ENCODE results near the gene MAP10. TPM values are rescaled to one million over a fixed set of nuclear protein-coding genes. Genes with fewer than 3 reads are reported as not detected.
A peak's percentile ranks its signal among the peaks of the same experiment; 100 is the strongest.

The MAP10 gene
- total and polyA plus RNA-seq, 2 donors (not counting 1 experiment from before 2014, with no cell fraction given): 0.98 to 2.6 TPM

DNA sequence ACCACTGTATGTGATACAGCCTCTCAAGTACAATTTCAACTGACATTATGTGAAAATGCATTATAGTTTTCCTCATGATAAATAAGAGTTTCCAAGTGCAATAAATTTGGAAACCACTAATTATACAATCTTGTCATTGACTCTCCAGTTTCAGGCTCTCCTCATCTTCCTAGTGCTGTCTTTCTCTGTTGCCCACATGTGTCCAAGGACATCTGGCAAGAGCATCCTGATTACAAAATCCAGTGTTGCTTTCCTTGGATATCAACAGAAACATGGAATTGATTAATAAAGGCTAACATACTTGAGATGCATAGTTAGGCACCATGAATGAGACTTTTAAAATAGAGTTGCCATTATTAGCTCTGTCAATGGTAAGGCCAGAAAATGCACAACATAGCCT is 15.6 kb upstream of the MAP10 start:
- Histone ChIP-seq H3K4me3 (replicated peaks in 1 of 4; ENCODE audit: control extremely low read depth in 1 of 4, insufficient read depth in 1 of 4, low read depth in 3 of 4, low read length in 4 of 4) (no peak overlapping the region), H3K9ac (ENCODE audit: insufficient read depth, low read length) (no peak overlapping the region), H4K20me1 (ENCODE audit: control insufficient read depth, extremely low read depth, insufficient read depth, low read length) (no peaks in the 10 kb centered on the region), H3K79me2 (ENCODE audit: control insufficient read depth, insufficient read depth, low read length) (no peaks in the 10 kb centered on the region), H3K36me3 (ENCODE audit: control insufficient read depth, insufficient read depth, low read length) (no peaks in the 10 kb centered on the region), H3K4me2 (ENCODE audit: extremely low read depth, insufficient read depth, low read length) (no peak overlapping the region), H3K27ac (ENCODE audit: insufficient read depth, low read length) (no peak overlapping the region), H3K4me1 (ENCODE audit: control insufficient read depth, extremely low read depth, insufficient read depth, low read length) (no peaks in the 10 kb centered on the region), H3K9me3 (ENCODE audit: control insufficient read depth, insufficient read depth, low read depth, low read length) (no peaks in the 10 kb centered on the region), H3K27me3 (ENCODE audit: control insufficient read depth, insufficient read depth, low read length) (no peaks in the 10 kb centered on the region), H2AFZ (ENCODE audit: low read length) (no peak overlapping the region)
- DNase-seq (ENCODE audit: low read depth in 2 of 2): no peak
- TF ChIP-seq EZH2 (IDR thresholded peaks at IDR 0.05; ENCODE audit: low read length, missing control alignments): no peak
- TF ChIP-seq, protein P1, sequence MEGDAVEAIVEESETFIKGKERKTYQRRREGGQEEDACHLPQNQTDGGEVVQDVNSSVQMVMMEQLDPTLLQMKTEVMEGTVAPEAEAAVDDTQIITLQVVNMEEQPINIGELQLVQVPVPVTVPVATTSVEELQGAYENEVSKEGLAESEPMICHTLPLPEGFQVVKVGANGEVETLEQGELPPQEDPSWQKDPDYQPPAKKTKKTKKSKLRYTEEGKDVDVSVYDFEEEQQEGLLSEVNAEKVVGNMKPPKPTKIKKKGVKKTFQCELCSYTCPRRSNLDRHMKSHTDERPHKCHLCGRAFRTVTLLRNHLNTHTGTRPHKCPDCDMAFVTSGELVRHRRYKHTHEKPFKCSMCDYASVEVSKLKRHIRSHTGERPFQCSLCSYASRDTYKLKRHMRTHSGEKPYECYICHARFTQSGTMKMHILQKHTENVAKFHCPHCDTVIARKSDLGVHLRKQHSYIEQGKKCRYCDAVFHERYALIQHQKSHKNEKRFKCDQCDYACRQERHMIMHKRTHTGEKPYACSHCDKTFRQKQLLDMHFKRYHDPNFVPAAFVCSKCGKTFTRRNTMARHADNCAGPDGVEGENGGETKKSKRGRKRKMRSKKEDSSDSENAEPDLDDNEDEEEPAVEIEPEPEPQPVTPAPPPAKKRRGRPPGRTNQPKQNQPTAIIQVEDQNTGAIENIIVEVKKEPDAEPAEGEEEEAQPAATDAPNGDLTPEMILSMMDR (conservative IDR thresholded peaks at IDR 0.05 in 1 of 2, IDR thresholded peaks at IDR 0.05 in 1 of 2; ENCODE audit: low read depth in 1 of 2, low read length in 2 of 2): no peak

DNA sequence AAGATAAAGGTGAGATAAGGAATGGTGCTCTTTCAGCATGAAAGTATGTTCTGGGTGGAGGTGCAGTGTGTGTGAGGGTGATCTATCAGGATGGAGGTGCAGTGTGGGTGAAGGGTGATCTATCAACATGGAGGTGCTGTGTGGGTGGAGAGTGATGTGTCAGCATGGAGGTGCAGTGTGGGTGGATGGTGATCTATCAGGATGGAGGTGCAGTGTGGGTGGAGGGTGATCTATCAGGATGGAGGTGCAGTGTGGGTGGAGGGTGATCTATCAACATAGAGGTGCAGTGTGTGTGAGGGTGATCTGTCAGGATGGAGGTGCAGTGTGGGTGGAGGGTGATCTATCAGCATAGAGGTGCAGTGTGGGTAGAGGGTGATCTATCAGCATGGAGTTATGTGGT is 12.3 kb upstream of the MAP10 start:
- no peaks in the 10 kb centered on the region for H3K27me3 ChIP-seq (ENCODE audit: control insufficient read depth, insufficient read depth, low read length)
- H3K27ac ChIP-seq (ENCODE audit: insufficient read depth, low read length): no peak overlapping the region
- H3K9me3 ChIP-seq (ENCODE audit: control insufficient read depth, insufficient read depth, low read depth, low read length): no peaks in the 10 kb centered on the region
- no peak overlapping the region for H3K4me3 ChIP-seq (replicated peaks in 1 of 4; ENCODE audit: control extremely low read depth in 1 of 4, insufficient read depth in 1 of 4, low read depth in 3 of 4, low read length in 4 of 4)
- no peaks in the 10 kb centered on the region for H3K4me1 ChIP-seq (ENCODE audit: control insufficient read depth, extremely low read depth, insufficient read depth, low read length)
- no peaks in the 10 kb centered on the region for H3K79me2 ChIP-seq (ENCODE audit: control insufficient read depth, insufficient read depth, low read length)
- no peak overlapping the region for H3K9ac ChIP-seq (ENCODE audit: insufficient read depth, low read length)
- TF ChIP-seq EZH2 (IDR thresholded peaks at IDR 0.05; ENCODE audit: low read length, missing control alignments): no peak
- TF ChIP-seq, protein P1 (conservative IDR thresholded peaks at IDR 0.05 in 1 of 2, IDR thresholded peaks at IDR 0.05 in 1 of 2; ENCODE audit: low read depth in 1 of 2, low read length in 2 of 2): no peak
- peak in 1 of 2 donors; percentile 23 for DNase-seq (ENCODE audit: low read depth in 2 of 2)
- no peaks in the 10 kb centered on the region for H3K36me3 ChIP-seq (ENCODE audit: control insufficient read depth, insufficient read depth, low read length)
- no peak overlapping the region for H2AFZ ChIP-seq (ENCODE audit: low read length)
- H3K4me2 ChIP-seq (ENCODE audit: extremely low read depth, insufficient read depth, low read length): no peak overlapping the region
- no peaks in the 10 kb centered on the region for H4K20me1 ChIP-seq (ENCODE audit: control insufficient read depth, extremely low read depth, insufficient read depth, low read length)

DNA sequence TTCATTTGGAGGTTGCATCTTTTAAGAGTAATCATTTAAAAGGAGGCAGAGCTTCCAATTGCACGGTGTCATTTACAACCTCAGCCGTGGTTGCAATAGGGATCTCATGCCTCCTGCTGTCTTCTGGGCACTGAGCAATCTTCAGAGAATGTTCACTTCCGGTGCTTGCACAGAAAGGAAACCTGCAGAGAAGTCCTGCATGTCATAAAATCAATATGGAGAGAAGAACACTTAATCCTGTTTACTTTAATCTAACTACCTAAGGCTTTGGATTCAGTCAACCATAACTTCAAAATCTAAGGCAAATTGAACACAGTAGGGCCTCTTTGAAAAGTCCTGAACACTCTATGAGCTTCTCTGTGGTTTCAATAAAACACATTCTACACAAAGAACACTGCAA is 11.3 kb upstream of the MAP10 start:
- Histone ChIP-seq H3K4me3 (replicated peaks in 1 of 4; ENCODE audit: control extremely low read depth in 1 of 4, insufficient read depth in 1 of 4, low read depth in 3 of 4, low read length in 4 of 4) (no peak overlapping the region), H3K79me2 (ENCODE audit: control insufficient read depth, insufficient read depth, low read length) (no peaks in the 10 kb centered on the region), H3K9ac (ENCODE audit: insufficient read depth, low read length) (no peak overlapping the region), H2AFZ (ENCODE audit: low read length) (no peak overlapping the region), H3K4me1 (ENCODE audit: control insufficient read depth, extremely low read depth, insufficient read depth, low read length) (no peaks in the 10 kb centered on the region), H3K36me3 (ENCODE audit: control insufficient read depth, insufficient read depth, low read length) (no peaks in the 10 kb centered on the region), H3K27me3 (ENCODE audit: control insufficient read depth, insufficient read depth, low read length) (no peaks in the 10 kb centered on the region), H3K27ac (ENCODE audit: insufficient read depth, low read length) (no peak overlapping the region), H3K9me3 (ENCODE audit: control insufficient read depth, insufficient read depth, low read depth, low read length) (no peaks in the 10 kb centered on the region), H4K20me1 (ENCODE audit: control insufficient read depth, extremely low read depth, insufficient read depth, low read length) (no peaks in the 10 kb centered on the region), H3K4me2 (ENCODE audit: extremely low read depth, insufficient read depth, low read length) (no peak overlapping the region)
- TF ChIP-seq EZH2 (IDR thresholded peaks at IDR 0.05; ENCODE audit: low read length, missing control alignments): no peak
- TF ChIP-seq, protein P1 (conservative IDR thresholded peaks at IDR 0.05 in 1 of 2, IDR thresholded peaks at IDR 0.05 in 1 of 2; ENCODE audit: low read depth in 1 of 2, low read length in 2 of 2): peak; percentile 12 to 20
- peak; percentile 43 to 71 for DNase-seq (ENCODE audit: low read depth in 2 of 2)
